Measurements from ENCODE around the gene ERCC6L2.

GRCh38 chr9:95864852-95865580, 10.5 kb upstream of the ERCC6L2 start:
- TF ChIP-seq POLR2AphosphoS5 (IDR thresholded peaks at IDR 0.05; ENCODE audit: low read depth, low read length) = no peak
- no peak for TF ChIP-seq POLR2A (IDR thresholded peaks at IDR 0.05; ENCODE audit: low read depth, low read length)
